Neural cell (in vitro differentiated cells): Measurements from ENCODE around the gene GRAMD4.

ENCODE experiments used
- CTCF ChIP-seq: fragments of 450-650 bp; IDR thresholded peaks from 2 replicates; pipeline ENCODE4 v1.5.1; 2014; ENCODE audit warnings: antibody characterized with exemption, mild to moderate bottlenecking, moderate library complexity; ENCODE audit not compliant: poor library complexity, severe bottlenecking
- EP300 ChIP-seq: fragments of 450-650 bp; conservative IDR thresholded peaks from 2 replicates; pipeline ENCODE4 v1.6.1; 2014; ENCODE audit warnings: antibody characterized with exemption, mild to moderate bottlenecking, moderate library complexity; ENCODE audit not compliant: poor library complexity, severe bottlenecking
- EZH2 ChIP-seq: fragments of 200-600, 300-800 bp; shearing (Covaris generic), sonication (generic); IDR thresholded peaks from 2 replicates; pipeline ENCODE4 v1.6.1; 2014; ENCODE audit warnings: antibody characterized with exemption, low read length, borderline replicate concordance, mild to moderate bottlenecking; ENCODE audit not compliant: insufficient read depth, poor library complexity, severe bottlenecking
- POLR2AphosphoS5 ChIP-seq: IDR thresholded peaks from 2 replicates; pipeline ENCODE4 v1.6.1; 2012
- RAD21 ChIP-seq: fragments of 450-650 bp; conservative IDR thresholded peaks from 2 replicates; pipeline ENCODE4 v1.6.1; 2014; ENCODE audit warnings: antibody characterized with exemption, mild to moderate bottlenecking, moderate library complexity
- REST ChIP-seq: IDR thresholded peaks from 2 replicates; pipeline ENCODE4 v1.6.1; 2012; ENCODE audit warnings: borderline replicate concordance
- SMC3 ChIP-seq: fragments of 450-650 bp; conservative IDR thresholded peaks from 2 replicates; pipeline ENCODE4 v1.6.1; 2014; ENCODE audit warnings: antibody characterized with exemption, mild to moderate bottlenecking, moderate library complexity; ENCODE audit not compliant: poor library complexity
- TAF1 ChIP-seq: IDR thresholded peaks from 2 replicates; pipeline ENCODE4 v1.6.1; 2012; ENCODE audit warnings: low read depth

- TF ChIP-seq CTCF: no peak
- TF ChIP-seq TAF1: no peak
- no peak for TF ChIP-seq POLR2AphosphoS5
- TF ChIP-seq EZH2: no peak
- no peak for TF ChIP-seq REST
- no peak for TF ChIP-seq RAD21
- no peak for TF ChIP-seq EP300
- TF ChIP-seq SMC3: no peak
These were observed 38.5 kb upstream of the GRAMD4 start for GRCh38 chr22:46581538-46582244.
